ENCODE data around the gene FAM20B.
A peak's percentile ranks its signal among the peaks of the same experiment; 100 is the strongest.
"Not testable (repeated sequence)": the region's sequence is repeated elsewhere in the genome, so short reads cannot be mapped to it uniquely, and the experiment has no call there.

FAM20B gene

GRCh38 chr1:179025125-179025974 is at the start of gene FAM20B:
TSS of gene FAM20B (plus strand) at chr1:179025894. CDS start at chr1:179043848, 17,954 bp downstream.
- CTCF ChIA-PET: interaction anchor here (5.7 kb wide), 1 partner anchor 22 kb away, joined by 36 read pairs; no protein-coding TSS in a partner anchor
- TF ChIP-seq CTCF (IDR thresholded peaks at IDR 0.05; ENCODE audit: insufficient read depth, low read length, missing control alignments): no peak
- peak; percentile 26 for DNase-seq (ENCODE audit: low read depth, low spot score)
- peak within 1 kb of the TSS; percentile 81 for H3K4me3 ChIP-seq (ENCODE audit: low read depth, low read length)
- POLR2A ChIA-PET: no interaction called here

- no peak for TF ChIP-seq CTCF (IDR thresholded peaks at IDR 0.05; ENCODE audit: insufficient read depth, low read length, missing control alignments)
- ChIA-PET POLR2A (no interaction called here), CTCF (interaction anchor here (4.7 kb wide), 1 partner anchor 26 kb away, joined by 26 read pairs; no protein-coding TSS in a partner anchor)
- no peak for DNase-seq (ENCODE audit: low read depth, low spot score)
- H3K4me3 ChIP-seq (ENCODE audit: low read depth, low read length): no peak overlapping the region
Measured at GRCh38 chr1:178976541-178976940, 49.2 kb upstream of the FAM20B start.

- POLR2A ChIA-PET: no interaction called here
- TF ChIP-seq CTCF (IDR thresholded peaks at IDR 0.05; ENCODE audit: insufficient read depth, low read length, missing control alignments): no peak
- no peak overlapping the region for H3K4me3 ChIP-seq (ENCODE audit: low read depth, low read length)
- DNase-seq (ENCODE audit: low read depth, low spot score): no peak
- CTCF ChIA-PET: interaction anchor here (1.5 to 1.8 kb wide), 2 partner anchors 9 to 17 kb away, joined by 4 to 11 read pairs; no protein-coding TSS in a partner anchor
Measured at GRCh38 chr1:178986204-178986603, 39.5 kb upstream of the FAM20B start.

- H3K4me3 ChIP-seq (ENCODE audit: low read depth, low read length); DNase-seq (ENCODE audit: low read depth, low spot score); CTCF ChIA-PET; POLR2A ChIA-PET: not testable (repeated sequence)
Measured at GRCh38 chr1:178988198-178988597, 37.5 kb upstream of the FAM20B start.

- no peak for DNase-seq (ENCODE audit: low read depth, low spot score)
- ChIA-PET POLR2A (no interaction called here), CTCF (interaction anchor here (1.2 to 1.4 kb wide), 3 partner anchors 10 to 451 kb away, joined by 3 to 5 read pairs (median 3); no protein-coding TSS in a partner anchor)
- H3K4me3 ChIP-seq (ENCODE audit: low read depth, low read length): no peak overlapping the region
- no peak for TF ChIP-seq CTCF (IDR thresholded peaks at IDR 0.05; ENCODE audit: insufficient read depth, low read length, missing control alignments)
Measured at GRCh38 chr1:178993559-178993958, 32.1 kb upstream of the FAM20B start.

GRCh38 chr1:178997428-178997827 is 28.3 kb upstream of the FAM20B start:
- no peak for DNase-seq (ENCODE audit: low read depth, low spot score)

More at GRCh38 chr1:178997428-178997827, 28.3 kb upstream of the FAM20B start:
- no peak for TF ChIP-seq CTCF (IDR thresholded peaks at IDR 0.05; ENCODE audit: insufficient read depth, low read length, missing control alignments)
- no peak overlapping the region for H3K4me3 ChIP-seq (ENCODE audit: low read depth, low read length)
- ChIA-PET CTCF (interaction anchor here (1.5 to 17.0 kb wide), 3 partner anchors 12 to 461 kb away, joined by 4 to 593 read pairs (median 101); no protein-coding TSS in a partner anchor), POLR2A (no interaction called here)
